IMR-90 (cell line): ENCODE data around the gene VSNL1. TPM values are rescaled to one million over a fixed set of nuclear protein-coding genes. Genes with fewer than 3 reads are reported as not detected.

Experiments
- ATAC-seq: fragments of 200-7000 bp; cut with Tn5 transposase; 2 replicates; pipeline ENCODE4 v1.9.1; 2020; ENCODE audit warnings: low read depth, mild to moderate bottlenecking, moderate library complexity
- BruUV-seq: library from RNA; stranded (reverse); fragments of 400-500 nt; replicated peaks from 2 replicates; lab custom pipeline; 2021; lab: Mats Ljungman, UMichigan
- CTCF ChIA-PET: fragments of 300-600 bp; formaldehyde crosslinking; extraction: SDS; loops from one replicate; lab custom pipeline; 2021; ENCODE audit warnings: antibody characterized with exemption; lab: Yijun Ruan, JAX
- POLR2A ChIA-PET: fragments of 300-600 bp; sonication (Branson Sonifier 250); formaldehyde crosslinking; loops from one replicate; lab custom pipeline; 2022; ENCODE audit warnings: antibody characterized with exemption; ENCODE audit not compliant: unreplicated experiment; lab: Charles Lee
- DNase-seq: peaks from one replicate; pipeline ENCODE4 v3.0.0; 2013
- H2AFZ ChIP-seq: replicated peaks from 2 replicates; pipeline ENCODE3; 2013; ENCODE audit warnings: low read length, mild to moderate bottlenecking; ENCODE audit not compliant: poor library complexity
- H2AK5ac ChIP-seq: 2 replicates; pipeline ENCODE4 v1.6.1; 2013; ENCODE audit warnings: low read depth, low read length, inconsistent platforms
- H2AK9ac ChIP-seq: replicated peaks from 2 replicates; pipeline ENCODE3; 2013; ENCODE audit warnings: mild to moderate bottlenecking, low read depth, low read length, moderate library complexity; ENCODE audit not compliant: poor library complexity
- H2BK120ac ChIP-seq: 2 replicates; pipeline ENCODE4 v1.6.1; 2013; ENCODE audit warnings: low read depth, low read length, inconsistent platforms
- H2BK15ac ChIP-seq: 3 replicates; pipeline ENCODE4 v1.6.1; 2013; ENCODE audit warnings: low read depth, low read length, inconsistent platforms
- H2BK20ac ChIP-seq: 2 replicates; pipeline ENCODE4 v1.6.1; 2013; ENCODE audit warnings: low read depth, mild to moderate bottlenecking, inconsistent platforms, low read length, moderate library complexity
- H2BK5ac ChIP-seq: 2 replicates; pipeline ENCODE4 v1.6.1; 2013; ENCODE audit warnings: mild to moderate bottlenecking, low read depth, low read length, inconsistent platforms; ENCODE audit not compliant: poor library complexity, severe bottlenecking
- H3K14ac ChIP-seq: replicated peaks from 2 replicates; pipeline ENCODE4 v1.6.1; 2013; ENCODE audit warnings: low read depth, low read length, inconsistent platforms
- H3K18ac ChIP-seq: 2 replicates; pipeline ENCODE4 v1.6.1; 2013; ENCODE audit warnings: low read depth, low read length, control low read depth
- H3K23ac ChIP-seq: 2 replicates; pipeline ENCODE4 v1.6.1; 2013; ENCODE audit warnings: low read depth, low read length, inconsistent platforms
- H3K27ac ChIP-seq: 2 replicates; pipeline ENCODE4 v1.5.1; 2013; ENCODE audit warnings: mild to moderate bottlenecking, control low read depth, low read length; ENCODE audit not compliant: insufficient read depth
- H3K27me3 ChIP-seq: 2 replicates; pipeline ENCODE4 v1.6.1; 2013; ENCODE audit warnings: low read length; ENCODE audit not compliant: control insufficient read depth, insufficient read depth
- H3K36me3 ChIP-seq: 2 replicates; pipeline ENCODE4 v1.6.1; 2013; ENCODE audit warnings: low read length, mixed read lengths; ENCODE audit not compliant: control insufficient read depth, insufficient read depth
- H3K4ac ChIP-seq: 2 replicates; pipeline ENCODE4 v1.6.1; 2013; ENCODE audit warnings: low read depth, low read length, inconsistent platforms
- H3K4me1 ChIP-seq: 2 replicates; pipeline ENCODE4 v1.6.1; 2013; ENCODE audit warnings: low read length, mixed read lengths; ENCODE audit not compliant: control insufficient read depth, insufficient read depth
- H3K4me2 ChIP-seq: 2 replicates; pipeline ENCODE4 v1.6.1; 2013; ENCODE audit warnings: low read depth, mild to moderate bottlenecking, control low read depth, low read length, moderate library complexity
- H3K4me3 ChIP-seq: 2 replicates; pipeline ENCODE4 v1.5.1; 2013; ENCODE audit warnings: low read depth, mild to moderate bottlenecking, control low read depth, low read length, moderate library complexity; ENCODE audit not compliant: insufficient read depth
- H3K56ac ChIP-seq: 2 replicates; pipeline ENCODE4 v1.6.1; 2013; ENCODE audit warnings: low read length, inconsistent platforms; ENCODE audit not compliant: insufficient read depth; ENCODE audit errors: extremely low read depth
- H3K79me1 ChIP-seq, 2 experiments: 2 replicates each; pipeline ENCODE4 v1.6.1; 2013; ENCODE audit warnings: low read length in 2 of 2, inconsistent platforms in 1 of 2, low read depth in 1 of 2
- H3K9ac ChIP-seq: 2 replicates; pipeline ENCODE4 v1.6.1; 2013; ENCODE audit warnings: low read depth, low read length, control low read depth
- H3K9me1 ChIP-seq: 2 replicates; pipeline ENCODE4 v1.6.1; 2013; ENCODE audit warnings: low read length, inconsistent platforms; ENCODE audit not compliant: insufficient read depth
- H3K9me3 ChIP-seq: 2 replicates; pipeline ENCODE4 v1.6.1; 2013; ENCODE audit warnings: low read length; ENCODE audit not compliant: control insufficient read depth, insufficient read depth
- H4K20me1 ChIP-seq: 2 replicates; pipeline ENCODE4 v1.6.1; 2013; ENCODE audit warnings: low read length, inconsistent platforms; ENCODE audit not compliant: insufficient read depth
- H4K5ac ChIP-seq: 2 replicates; pipeline ENCODE4 v1.6.1; 2013; ENCODE audit warnings: mild to moderate bottlenecking, low read depth, low read length, control low read depth
- H4K8ac ChIP-seq, 2 experiments: 2 replicates each; pipeline ENCODE4 v1.6.1; 2013; ENCODE audit warnings: low read depth in 2 of 2, low read length in 2 of 2, control low read depth in 1 of 2, inconsistent platforms in 1 of 2
- H4K91ac ChIP-seq: 2 replicates; pipeline ENCODE4 v1.6.1; 2013; ENCODE audit warnings: low read depth, low read length, inconsistent platforms; ENCODE audit not compliant: insufficient read depth
- BHLHE40 ChIP-seq: fragments of 150-350 bp; IDR thresholded peaks from 2 replicates; pipeline ENCODE4 v1.6.1; 2016; ENCODE audit warnings: mild to moderate bottlenecking, low read depth, low read length
- CEBPB ChIP-seq: IDR thresholded peaks from 2 replicates; pipeline ENCODE4 v1.6.1; 2012; ENCODE audit warnings: low read depth, low read length, improper control_type of control experiment
- CHD1 ChIP-seq: IDR thresholded peaks from 2 replicates; pipeline ENCODE4 v1.6.1; 2012; ENCODE audit warnings: low read depth, low read length, improper control_type of control experiment
- FOS ChIP-seq: fragments of 150-350 bp; IDR thresholded peaks from 2 replicates; pipeline ENCODE4 v1.6.1; 2016; ENCODE audit warnings: low read depth, low read length
- MAZ ChIP-seq: IDR thresholded peaks from 2 replicates; pipeline ENCODE4 v1.6.1; 2012; ENCODE audit warnings: low read depth, mild to moderate bottlenecking, low read length, improper control_type of control experiment, moderate library complexity, borderline replicate concordance
- NFE2L2 ChIP-seq: fragments of 150-350 bp; IDR thresholded peaks from 2 replicates; pipeline ENCODE4 v1.6.1; 2016; ENCODE audit warnings: low read depth, mild to moderate bottlenecking, low read length
- RAD21 ChIP-seq: IDR thresholded peaks from 2 replicates; pipeline ENCODE4 v1.6.1; 2012; ENCODE audit warnings: low read length, improper control_type of control experiment
- RCOR1 ChIP-seq: IDR thresholded peaks from 2 replicates; pipeline ENCODE4 v1.6.1; 2012; ENCODE audit warnings: mild to moderate bottlenecking, low read length, improper control_type of control experiment; ENCODE audit not compliant: insufficient replicate concordance
- SMC3 ChIP-seq: fragments of 150-350 bp; IDR thresholded peaks from 2 replicates; pipeline ENCODE4 v1.6.1; 2016; ENCODE audit warnings: low read depth, mild to moderate bottlenecking, antibody characterized with exemption, low read length, moderate library complexity
- WGBS, 2 experiments: methylation state at CpG; one replicate each; pipeline versions ENCODE4 v1.1.5 to v1.1.7; 2013; ENCODE audit warnings: missing lambda C conversion rate in 2 of 2; ENCODE audit not compliant: insufficient read length in 1 of 2; ENCODE audit errors: extremely low coverage in 2 of 2; 5-methylcytosine and 5-hydroxymethylcytosine counted together
- dilution Hi-C: fragments of 300-500 bp; cut with HindIII; formaldehyde crosslinking; loops from one replicate; pipeline ENCODE4 v1.14.3; 2018; ENCODE audit warnings: low sequenced_read_pairs; ENCODE audit not compliant: unreplicated experiment
- in situ Hi-C: fragments of 300-500 bp; cut with MboI; formaldehyde crosslinking; loops from 3 replicates; pipeline ENCODE4 v1.14.3; 2019; ENCODE audit warnings: low sequenced_read_pairs, inconsistent platforms, mixed read lengths
- intact Hi-C: fragments of 100-400 bp; cut with micrococcal nuclease; formaldehyde crosslinking; loops from 2 replicates; pipeline ENCODE4 v1.10.0; 2022
- polyA plus RNA-seq, 3 experiments: library from polyadenylated mRNA; depleted of rRNA; stranded (reverse); fragments of >200 nt; gene quantifications; 2 replicates each; pipeline ENCODE4 v1.2.3, GENCODE V29; 2012; ENCODE audit warnings: low replicate concordance in 1 of 3
- total RNA-seq: library from RNA; depleted of rRNA; stranded (reverse); fragments of >200 nt; gene quantifications from 2 replicates; pipeline ENCODE4 v1.2.3, GENCODE V29; 2012
- TF ChIP-seq, protein P1 (sequence below): fragments of 150-350 bp; IDR thresholded peaks from 2 replicates; pipeline ENCODE4 v1.6.1; 2016; ENCODE audit warnings: low read depth, mild to moderate bottlenecking, low read length, moderate library complexity, borderline replicate concordance
- TF ChIP-seq, protein P2 (sequence below): fragments of 150-350 bp; IDR thresholded peaks from 2 replicates; pipeline ENCODE4 v1.6.1; 2017; ENCODE audit warnings: mild to moderate bottlenecking, antibody characterized with exemption, low read length, low read depth

Gene VSNL1
- total and polyA plus RNA-seq, 2 of the 4 experiments (the other 2 are of a cell fraction): 0.32 to 0.36 TPM

DNA sequence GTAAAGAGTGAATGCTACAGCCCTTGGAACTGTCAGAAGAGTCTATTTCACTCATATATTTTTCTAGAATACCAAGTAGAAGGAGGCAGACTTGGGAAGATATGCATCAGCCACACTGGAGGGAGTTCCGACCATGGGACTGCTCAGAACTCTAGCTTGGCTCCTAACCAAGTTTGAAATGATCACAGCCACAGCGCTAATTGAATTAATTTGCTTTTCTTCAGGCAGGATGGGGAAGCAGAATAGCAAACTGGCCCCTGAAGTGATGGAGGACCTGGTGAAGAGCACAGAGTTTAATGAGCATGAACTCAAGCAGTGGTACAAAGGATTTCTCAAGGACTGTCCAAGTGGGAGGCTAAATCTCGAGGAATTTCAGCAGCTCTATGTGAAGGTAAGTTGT lies 51.4 kb downstream of the VSNL1 start:
- Histone ChIP-seq H3K56ac (no peak overlapping the region), H2BK120ac (no peak overlapping the region), H3K4ac (no peak overlapping the region), H2BK15ac (no peak overlapping the region), H4K5ac (no peak overlapping the region), H2BK20ac (no peak overlapping the region), H3K18ac (no peak overlapping the region), H2AFZ (no peak overlapping the region), H3K9ac (no peak overlapping the region), H3K36me3 (no peaks in the 10 kb centered on the region), H3K27ac (no peak overlapping the region), H2AK9ac (no peak overlapping the region), H4K8ac (no peak overlapping the region), H2BK5ac (no peak overlapping the region), H3K14ac (no peak overlapping the region), H4K20me1 (no peaks in the 10 kb centered on the region), H2AK5ac (no peak overlapping the region), H3K4me1 (peaks cover 5% of the 10 kb centered on the region; the same call in 1 of the 2 replicates), H3K23ac (no peak overlapping the region), H3K79me1 (no peaks in the 10 kb centered on the region), H3K4me3 (no peak overlapping the region), H3K9me3 (no peaks in the 10 kb centered on the region), H3K27me3 (0 out of 2 replicates have a peak, but pooled peaks cover 2% of the 10 kb centered on the region), H3K9me1 (no peaks in the 10 kb centered on the region), H3K4me2 (no peak overlapping the region), H4K91ac (no peak overlapping the region)
- in situ Hi-C loops (no loop called here), intact Hi-C loops (no loop called here), dilution Hi-C loops (no loop called here)
- ATAC-seq: no peak
- BruUV-seq: no TSS peak
- TF ChIP-seq BHLHE40: no peak
- TF ChIP-seq, protein P1, sequence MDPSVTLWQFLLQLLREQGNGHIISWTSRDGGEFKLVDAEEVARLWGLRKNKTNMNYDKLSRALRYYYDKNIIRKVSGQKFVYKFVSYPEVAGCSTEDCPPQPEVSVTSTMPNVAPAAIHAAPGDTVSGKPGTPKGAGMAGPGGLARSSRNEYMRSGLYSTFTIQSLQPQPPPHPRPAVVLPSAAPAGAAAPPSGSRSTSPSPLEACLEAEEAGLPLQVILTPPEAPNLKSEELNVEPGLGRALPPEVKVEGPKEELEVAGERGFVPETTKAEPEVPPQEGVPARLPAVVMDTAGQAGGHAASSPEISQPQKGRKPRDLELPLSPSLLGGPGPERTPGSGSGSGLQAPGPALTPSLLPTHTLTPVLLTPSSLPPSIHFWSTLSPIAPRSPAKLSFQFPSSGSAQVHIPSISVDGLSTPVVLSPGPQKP: no peak
- no peak for TF ChIP-seq RAD21
- TF ChIP-seq, protein P2, sequence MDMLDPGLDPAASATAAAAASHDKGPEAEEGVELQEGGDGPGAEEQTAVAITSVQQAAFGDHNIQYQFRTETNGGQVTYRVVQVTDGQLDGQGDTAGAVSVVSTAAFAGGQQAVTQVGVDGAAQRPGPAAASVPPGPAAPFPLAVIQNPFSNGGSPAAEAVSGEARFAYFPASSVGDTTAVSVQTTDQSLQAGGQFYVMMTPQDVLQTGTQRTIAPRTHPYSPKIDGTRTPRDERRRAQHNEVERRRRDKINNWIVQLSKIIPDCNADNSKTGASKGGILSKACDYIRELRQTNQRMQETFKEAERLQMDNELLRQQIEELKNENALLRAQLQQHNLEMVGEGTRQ: no peak
- no peak for TF ChIP-seq FOS
- TF ChIP-seq NFE2L2: no peak
- TF ChIP-seq RCOR1: no peak
- TF ChIP-seq CEBPB: no peak
- TF ChIP-seq CHD1: no peak
- TF ChIP-seq MAZ: no peak
- no peak for TF ChIP-seq SMC3
- no CpG with 5 or more reads among the region's 3 CpGs for WGBS, 2 experiments
- ChIA-PET POLR2A (no interaction called here), CTCF (no interaction called here)
- DNase-seq: no peak
